GM18520 (cell line): Measurements from ENCODE around the gene PCNX4.
A peak's percentile ranks its signal among the peaks of the same experiment; 100 is the strongest.

Experiments used
- ATAC-seq: cut with Tn5 transposase; IDR thresholded peaks from one replicate; pipeline ENCODE4 v1.9.1; 2021; ENCODE audit not compliant: unreplicated experiment

The PCNX4 gene

DNA sequence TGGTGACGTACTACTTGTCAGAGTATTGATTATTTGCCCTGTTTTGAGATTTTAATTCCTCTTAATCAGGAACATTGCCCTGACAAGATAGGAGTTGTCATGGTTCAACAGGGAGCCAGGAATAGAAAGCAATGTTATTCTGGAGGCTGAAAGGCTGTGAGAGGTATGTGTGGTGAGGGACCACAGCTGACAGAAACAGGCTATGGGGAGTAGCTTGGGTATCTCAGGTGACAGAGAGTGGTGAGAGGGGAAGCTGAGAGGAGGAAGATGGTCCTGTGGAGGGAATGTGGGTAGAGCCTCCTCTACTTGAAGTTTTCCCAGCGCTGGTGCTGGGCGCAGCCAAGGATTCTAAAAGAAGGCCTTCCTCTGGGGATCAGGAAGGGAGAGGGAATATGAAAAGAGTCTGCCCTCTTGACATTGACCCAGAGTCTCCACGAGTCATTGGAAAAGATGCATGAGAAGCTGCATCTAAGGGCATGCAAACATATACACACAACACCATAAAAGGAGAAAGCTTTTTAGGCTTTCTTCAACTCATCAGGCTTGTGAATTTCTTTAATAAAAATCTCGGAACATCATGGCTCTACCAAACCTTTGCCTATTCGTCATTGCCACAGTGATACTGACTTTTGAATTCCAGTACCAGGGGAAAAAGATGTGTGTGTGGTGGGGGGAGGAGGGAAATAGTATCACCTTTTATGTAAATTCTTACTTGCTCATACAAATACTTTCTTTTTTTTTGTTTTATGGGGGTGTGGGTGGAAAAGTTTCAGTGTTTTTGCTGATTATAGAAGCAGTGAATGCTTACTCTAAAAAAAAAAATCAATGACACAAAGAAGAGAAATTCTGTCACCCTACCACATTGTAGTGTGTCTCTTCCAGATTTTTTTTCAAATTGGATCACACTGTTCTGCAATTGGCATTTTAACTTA lies 113.4 kb downstream of the PCNX4 start:
- ATAC-seq: peak; percentile 23

DNA sequence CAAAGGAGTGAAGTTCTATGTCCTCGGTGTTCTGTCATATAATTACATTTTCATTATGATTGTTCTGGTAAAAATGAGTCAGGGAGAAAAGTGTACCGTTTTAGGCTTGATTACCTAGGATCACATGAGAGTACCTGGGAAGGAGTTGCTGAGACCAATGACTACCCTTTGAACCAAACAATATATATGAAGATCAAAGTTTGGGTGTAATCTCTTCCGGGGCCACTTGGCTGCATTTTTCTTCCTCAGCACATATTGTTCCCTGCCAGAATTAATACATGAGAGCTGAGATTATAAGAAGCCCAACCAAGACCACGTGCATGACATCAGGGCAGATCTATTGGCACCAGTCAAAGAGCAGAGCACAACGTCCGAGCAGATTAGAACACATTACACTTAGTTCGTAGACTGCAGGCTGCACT lies 114.5 kb downstream of the PCNX4 start:
- ATAC-seq: no peak

DNA sequence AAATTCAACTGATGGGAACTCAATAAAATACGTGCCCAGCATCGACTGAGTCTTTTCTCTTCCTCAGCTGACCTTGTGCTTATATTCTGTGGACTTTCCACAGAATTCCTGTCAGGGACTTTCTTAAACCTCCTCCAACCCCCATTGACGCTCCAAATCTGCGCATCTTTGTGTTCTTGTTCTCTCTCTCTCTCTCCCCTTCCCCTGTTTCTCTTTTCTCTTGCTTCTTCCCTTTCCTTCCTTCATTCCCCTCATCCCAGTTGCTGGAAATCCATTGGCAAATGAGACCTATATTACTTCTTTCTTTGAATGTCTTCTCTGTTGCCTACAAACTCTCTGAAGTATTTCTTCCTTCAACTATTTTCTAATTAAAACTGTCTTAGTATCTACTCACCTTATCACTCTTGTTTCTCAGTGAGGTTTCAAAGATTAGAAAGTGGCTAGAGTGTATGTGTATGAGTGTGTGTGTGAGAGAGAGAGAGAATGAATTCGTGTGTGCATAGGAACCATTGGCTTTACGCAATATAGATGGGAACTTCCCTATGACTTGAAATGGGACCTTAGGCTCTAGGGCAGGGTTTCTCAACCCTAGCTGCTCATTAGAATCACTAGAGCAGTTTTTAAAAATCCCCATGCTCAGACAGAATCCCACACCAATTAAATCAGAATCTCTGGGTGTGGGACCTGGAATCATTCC lies 115.3 kb downstream of the PCNX4 start:
- peak; percentile 43 for ATAC-seq

DNA sequence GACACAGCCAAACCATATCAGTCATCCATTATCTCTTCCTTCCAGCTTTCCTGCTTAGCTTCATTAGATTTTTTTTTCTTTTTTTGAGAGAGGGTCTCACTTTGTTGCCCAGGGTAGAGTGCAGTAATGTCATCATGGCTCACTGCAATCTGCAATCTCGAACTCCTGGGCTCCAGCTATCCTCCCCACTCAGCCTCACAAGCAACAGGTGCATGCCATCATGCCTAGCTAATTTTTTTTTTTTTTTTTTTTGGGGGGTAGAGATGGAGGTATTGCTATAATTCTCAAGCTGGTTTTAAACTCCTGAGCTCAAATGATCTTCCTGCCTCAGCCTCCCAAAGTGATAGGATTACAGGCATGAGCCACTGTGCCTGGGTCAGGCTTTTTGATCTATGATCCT lies 119.0 kb downstream of the PCNX4 start:
- no peak for ATAC-seq

DNA sequence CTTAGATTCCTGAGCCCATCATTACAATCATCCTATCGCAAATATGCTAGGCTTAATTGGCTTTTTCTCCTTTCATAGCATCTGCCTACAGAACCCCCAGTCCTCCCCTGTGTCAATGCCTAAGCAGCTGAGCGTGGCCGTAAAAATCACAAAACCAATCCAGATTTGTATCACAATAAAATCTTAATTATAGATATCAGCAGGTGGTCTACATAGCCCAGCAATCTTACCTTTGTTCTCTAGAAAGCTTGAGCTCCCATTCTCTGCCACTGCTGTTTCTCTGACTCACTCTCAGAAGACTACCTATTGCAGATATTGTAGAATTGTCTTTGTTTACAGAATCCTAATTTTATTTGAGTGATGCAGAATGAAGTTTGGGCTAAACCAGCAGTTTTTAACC lies 119.4 kb downstream of the PCNX4 start:
- ATAC-seq: no peak

DNA sequence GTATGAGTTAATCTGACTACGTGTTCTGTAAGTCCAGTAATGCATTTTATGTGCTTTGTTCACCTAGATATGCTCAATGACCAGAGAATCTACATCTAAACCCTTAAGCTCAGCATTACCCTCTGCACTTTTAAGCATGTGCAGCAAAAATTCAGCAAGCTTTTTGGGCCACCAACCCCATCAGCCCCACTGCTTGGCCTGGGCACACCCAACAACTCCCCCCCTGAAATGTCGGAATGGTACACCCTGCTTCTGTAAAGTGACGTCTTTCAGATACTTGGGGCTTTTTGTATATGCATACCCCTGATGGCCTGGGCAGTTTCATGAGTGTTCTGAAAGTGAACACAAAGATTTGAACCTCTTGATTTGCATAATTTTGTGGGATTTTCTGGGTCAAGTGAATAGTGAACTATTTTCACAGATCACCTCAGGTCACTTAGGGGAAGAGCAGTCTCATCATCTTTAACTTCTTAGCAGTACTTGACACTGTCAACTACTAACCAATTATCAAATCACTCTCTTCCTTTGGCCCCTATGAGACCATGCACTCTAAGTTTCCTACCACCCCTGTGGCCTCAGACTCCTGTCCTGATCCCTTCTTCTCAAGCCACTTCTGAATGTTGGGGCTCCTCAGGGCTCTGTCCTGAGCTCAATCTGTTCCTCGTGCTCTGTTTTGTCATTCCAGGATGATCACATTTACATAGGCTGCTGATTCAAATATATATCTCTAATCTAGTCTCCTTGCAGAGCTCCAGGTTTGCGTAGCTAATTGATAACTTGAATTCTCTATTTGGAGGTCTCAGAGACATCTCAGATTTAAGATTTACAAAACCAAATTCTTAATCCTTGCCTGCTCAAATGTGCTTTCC lies 121.0 kb downstream of the PCNX4 start:
- peak; percentile 90 for ATAC-seq

DNA sequence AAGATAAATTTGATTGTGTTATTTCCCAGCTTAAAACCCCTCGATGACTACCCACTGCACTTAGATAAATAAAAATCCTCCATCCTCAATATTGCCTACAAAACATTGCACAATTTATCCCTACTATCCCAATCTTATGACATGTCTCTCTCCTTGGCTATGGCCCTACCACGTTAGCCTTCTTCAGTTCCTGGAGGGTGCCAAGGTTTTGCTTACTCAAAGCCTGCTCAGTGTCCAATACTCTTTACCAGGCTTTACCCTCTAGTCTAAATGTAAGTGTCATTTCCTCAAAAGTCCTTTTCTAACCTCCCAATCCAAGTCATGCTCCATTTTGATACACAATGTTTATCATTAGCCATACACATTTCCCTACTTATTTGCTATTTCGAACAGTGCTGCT lies 122.3 kb downstream of the PCNX4 start:
- ATAC-seq: no peak

DNA sequence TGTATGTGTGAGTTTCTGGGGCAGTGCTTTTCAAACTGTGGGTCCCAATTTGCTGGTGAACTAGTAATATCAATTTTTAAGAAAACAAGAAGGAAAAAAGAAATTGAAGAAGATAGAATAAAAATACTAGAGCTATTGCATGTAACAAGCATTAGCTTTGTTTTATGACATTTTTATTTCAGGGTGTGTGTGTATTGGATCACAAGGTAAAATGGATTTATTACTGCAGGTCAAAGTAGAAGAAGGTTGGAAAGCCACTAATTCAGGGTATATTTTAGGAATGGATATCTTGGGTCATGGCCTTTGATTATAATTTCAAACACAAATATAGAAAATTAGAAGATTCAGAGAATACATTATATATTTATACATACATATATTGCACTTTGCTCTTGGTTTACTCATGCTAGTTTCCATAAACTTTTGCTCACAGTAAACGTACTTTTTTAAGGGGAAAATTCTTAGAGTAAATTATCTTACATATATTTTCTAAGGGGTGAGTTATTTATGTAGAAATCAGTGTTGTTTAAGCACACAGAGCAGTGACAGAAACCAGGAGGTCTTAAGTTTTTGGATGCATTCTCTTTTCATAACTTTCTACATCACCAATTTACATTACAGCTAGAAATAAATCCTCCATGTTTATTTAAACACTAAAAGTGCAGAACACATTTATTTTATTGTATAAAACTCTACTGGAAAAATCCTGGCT lies 122.8 kb downstream of the PCNX4 start:
- no peak for ATAC-seq

DNA sequence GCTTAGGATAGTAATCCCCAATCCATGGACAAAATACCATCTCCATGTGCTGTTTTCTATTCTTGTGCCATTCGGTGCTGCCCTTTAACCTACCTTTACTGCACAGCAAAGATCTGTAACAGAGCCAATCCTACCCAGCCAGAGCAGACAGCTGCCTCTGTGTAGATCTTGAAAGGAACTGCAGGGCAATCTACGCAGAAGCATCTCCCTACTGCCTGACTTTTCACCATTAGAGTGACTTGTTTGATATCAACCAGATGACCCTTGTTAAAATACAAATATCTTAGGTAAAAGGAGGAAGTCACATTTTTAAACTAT lies 123.4 kb downstream of the PCNX4 start:
- ATAC-seq: no peak

DNA sequence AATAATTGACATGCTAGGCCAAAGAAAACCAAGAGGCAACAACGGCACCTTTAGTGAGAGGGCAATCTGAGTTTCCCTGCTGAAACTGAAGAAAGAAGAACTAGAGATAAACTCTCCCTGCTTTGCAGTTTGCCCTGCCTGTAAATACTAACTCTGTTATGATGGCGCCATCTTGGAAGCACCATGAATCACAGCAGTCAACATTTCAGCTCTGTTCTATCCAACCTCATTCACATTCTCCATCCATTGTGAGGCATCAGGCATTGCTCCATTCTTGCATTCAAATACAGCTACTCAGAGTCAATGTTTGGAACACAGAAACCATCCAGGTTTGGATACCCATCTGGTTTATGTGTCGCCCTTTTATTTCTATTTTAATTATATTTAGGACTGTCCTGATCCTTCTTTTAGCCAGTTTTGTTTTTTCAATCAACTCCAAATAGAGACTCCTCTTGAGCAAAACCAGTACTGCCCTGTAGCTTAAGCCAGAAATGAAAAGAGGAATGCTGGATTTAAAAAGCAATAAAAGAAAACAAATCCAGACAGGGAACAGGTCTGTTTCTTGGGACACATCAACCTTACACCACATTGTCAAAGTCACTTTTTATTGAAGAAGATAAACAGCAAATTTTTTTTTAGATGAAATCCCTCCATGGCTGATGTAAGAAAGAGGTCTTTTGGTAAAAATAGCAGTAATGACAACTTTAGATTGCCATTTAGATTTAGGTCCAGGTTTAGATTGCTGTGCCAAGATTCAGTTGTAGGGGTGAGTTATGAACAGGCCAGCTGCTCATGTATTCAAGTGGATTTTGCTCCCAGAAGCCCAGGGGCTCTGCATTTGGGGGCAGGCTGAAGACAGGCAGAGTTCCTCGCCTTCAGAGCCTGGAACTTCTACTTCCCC lies 124.0 kb downstream of the PCNX4 start:
- no peak for ATAC-seq

DNA sequence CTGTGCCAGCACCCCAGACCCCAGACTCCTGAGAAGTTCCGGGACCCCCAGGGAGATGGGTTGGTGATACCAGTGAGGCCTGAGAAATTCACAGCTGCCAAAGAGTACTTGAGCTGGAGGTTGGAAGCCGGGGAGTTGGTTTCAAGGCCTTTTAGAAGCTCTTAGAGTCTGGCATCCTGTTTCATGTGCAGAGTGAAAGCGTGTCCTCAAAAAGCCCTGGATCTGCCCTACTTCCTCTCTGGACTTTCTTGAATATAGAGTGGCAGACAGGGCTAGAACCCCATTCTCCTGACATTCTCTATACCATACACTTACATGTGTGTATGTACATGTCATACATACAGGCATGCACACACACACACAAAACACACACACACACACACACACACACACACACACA lies 126.0 kb downstream of the PCNX4 start:
- ATAC-seq: no peak
